Hepatocyte (in vitro differentiated cells): ENCODE measurements around the gene KIAA0753. TPM values are rescaled to one million over a fixed set of nuclear protein-coding genes. Genes with fewer than 3 reads are reported as not detected.
A peak's percentile ranks its signal among the peaks of the same experiment; 100 is the strongest.

Experiments
- DNase-seq: peaks from one replicate; pipeline ENCODE4 v3.0.0-alpha.2; 2016; ENCODE audit warnings: low spot score
- H2AFZ ChIP-seq: fragments of 200-600 bp; sonication (generic); 2 replicates; pipeline ENCODE4 v1.6.0; 2016; ENCODE audit warnings: antibody characterized with exemption, mild to moderate bottlenecking
- H3K27ac ChIP-seq: fragments of 200-600 bp; sonication (generic); 2 replicates; pipeline ENCODE4 v1.5.1; 2016; ENCODE audit warnings: mild to moderate bottlenecking
- H3K27me3 ChIP-seq: fragments of 200-600 bp; sonication (generic); 2 replicates; pipeline ENCODE4 v1.6.1; 2016
- H3K36me3 ChIP-seq: fragments of 200-600 bp; sonication (generic); replicated peaks from 2 replicates; pipeline ENCODE4 v1.5.1; 2016; ENCODE audit warnings: low read depth; ENCODE audit not compliant: insufficient read depth
- H3K4me1 ChIP-seq: fragments of 200-600 bp; sonication (generic); 2 replicates; pipeline ENCODE4 v1.5.1; 2016; ENCODE audit warnings: mild to moderate bottlenecking, moderate library complexity; ENCODE audit not compliant: insufficient read depth
- H3K4me2 ChIP-seq: fragments of 200-600 bp; sonication (generic); 2 replicates; pipeline ENCODE4 v1.6.0; 2016
- H3K4me3 ChIP-seq: fragments of 200-600 bp; sonication (generic); 2 replicates; pipeline ENCODE4 v1.5.1; 2016; ENCODE audit warnings: mild to moderate bottlenecking
- H3K79me2 ChIP-seq: fragments of 200-600 bp; sonication (generic); 2 replicates; pipeline ENCODE4 v1.6.0; 2017; ENCODE audit warnings: mild to moderate bottlenecking
- H3K9me2 ChIP-seq: fragments of 200-600 bp; sonication (generic); replicated peaks from 2 replicates; pipeline ENCODE4 v1.6.0; 2017; ENCODE audit warnings: mild to moderate bottlenecking; ENCODE audit not compliant: insufficient read depth
- H3K9me3 ChIP-seq: fragments of 200-600 bp; sonication (generic); 2 replicates; pipeline ENCODE4 v1.5.1; 2016; ENCODE audit warnings: low read depth, mild to moderate bottlenecking
- H4K20me1 ChIP-seq: fragments of 200-600 bp; sonication (generic); 2 replicates; pipeline ENCODE4 v1.6.0; 2016; ENCODE audit warnings: mild to moderate bottlenecking; ENCODE audit not compliant: insufficient read depth, poor library complexity, severe bottlenecking
- EZH2 ChIP-seq: fragments of 200-600 bp; sonication (generic); IDR thresholded peaks from 2 replicates; pipeline ENCODE4 v1.6.1; 2016; ENCODE audit warnings: antibody characterized with exemption, mild to moderate bottlenecking, borderline replicate concordance
- EZH2phosphoT487 ChIP-seq: fragments of 200-600 bp; sonication (generic); IDR thresholded peaks from one replicate; pipeline ENCODE4 v1.6.1; 2018; ENCODE audit warnings: antibody characterized with exemption, mild to moderate bottlenecking, low read depth, moderate library complexity; ENCODE audit not compliant: unreplicated experiment, severe bottlenecking
- WGBS: methylation state at CpG from one replicate; pipeline ENCODE4 v1.1.6; 2016; ENCODE audit warnings: low lambda C conversion rate; ENCODE audit errors: missing lambda C conversion rate; 5-methylcytosine and 5-hydroxymethylcytosine counted together
- polyA plus RNA-seq: library from polyadenylated mRNA; unstranded; fragments of >200 nt; fragmentation: Nextera tagmentation; extraction: Ambion mirVana; gene quantifications from 2 replicates; pipeline ENCODE4 v1.2.1, GENCODE V29; 2016
- total RNA-seq: library from RNA; depleted of rRNA; stranded (reverse); fragments of >200 nt; gene quantifications from 2 replicates; pipeline ENCODE4 v1.2.3, GENCODE V29; 2014
- TF ChIP-seq, protein P1 (sequence below): fragments of 200-600 bp; sonication (generic); IDR thresholded peaks from 2 replicates; pipeline ENCODE4 v1.5.1; 2016; ENCODE audit warnings: antibody characterized with exemption, mild to moderate bottlenecking; ENCODE audit not compliant: poor library complexity

KIAA0753 gene
- total and polyA plus RNA-seq, 2 experiments from 2014 or later, result 6.0 to 12.0 TPM

DNA sequence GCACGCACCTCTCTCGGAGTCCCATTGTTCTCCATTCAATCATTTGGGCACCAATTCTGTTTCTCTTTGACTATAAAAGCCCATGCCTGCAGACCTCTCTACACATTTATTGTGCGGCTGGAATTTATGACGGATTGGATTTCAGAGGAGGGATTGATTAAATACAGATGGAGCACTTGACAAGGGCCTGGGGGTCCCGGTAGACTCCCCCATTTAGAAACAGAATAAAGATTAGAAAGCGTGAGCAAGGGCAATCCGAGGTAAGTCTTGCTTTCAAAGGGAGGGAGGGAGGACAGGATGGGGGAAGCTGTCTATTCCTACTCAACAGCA lies 69.1 kb downstream of the KIAA0753 start:
- Histone ChIP-seq H3K9me3 (no peaks in the 10 kb centered on the region), H3K27ac (peak overlapping the region; percentile 89), H3K27me3 (no peaks in the 10 kb centered on the region), H3K4me3 (no peak overlapping the region), H3K9me2 (no peaks in the 10 kb centered on the region), H3K79me2 (no peaks in the 10 kb centered on the region), H2AFZ (no peak overlapping the region), H3K36me3 (no peaks in the 10 kb centered on the region), H4K20me1 (no peaks in the 10 kb centered on the region), H3K4me1 (peaks cover 21% of the 10 kb centered on the region), H3K4me2 (peak overlapping the region; percentile 25)
- 46% methylated on average over 7 of the region's 7 CpGs for WGBS
- no peak for TF ChIP-seq EZH2
- no peak for TF ChIP-seq EZH2phosphoT487
- TF ChIP-seq, protein P1, sequence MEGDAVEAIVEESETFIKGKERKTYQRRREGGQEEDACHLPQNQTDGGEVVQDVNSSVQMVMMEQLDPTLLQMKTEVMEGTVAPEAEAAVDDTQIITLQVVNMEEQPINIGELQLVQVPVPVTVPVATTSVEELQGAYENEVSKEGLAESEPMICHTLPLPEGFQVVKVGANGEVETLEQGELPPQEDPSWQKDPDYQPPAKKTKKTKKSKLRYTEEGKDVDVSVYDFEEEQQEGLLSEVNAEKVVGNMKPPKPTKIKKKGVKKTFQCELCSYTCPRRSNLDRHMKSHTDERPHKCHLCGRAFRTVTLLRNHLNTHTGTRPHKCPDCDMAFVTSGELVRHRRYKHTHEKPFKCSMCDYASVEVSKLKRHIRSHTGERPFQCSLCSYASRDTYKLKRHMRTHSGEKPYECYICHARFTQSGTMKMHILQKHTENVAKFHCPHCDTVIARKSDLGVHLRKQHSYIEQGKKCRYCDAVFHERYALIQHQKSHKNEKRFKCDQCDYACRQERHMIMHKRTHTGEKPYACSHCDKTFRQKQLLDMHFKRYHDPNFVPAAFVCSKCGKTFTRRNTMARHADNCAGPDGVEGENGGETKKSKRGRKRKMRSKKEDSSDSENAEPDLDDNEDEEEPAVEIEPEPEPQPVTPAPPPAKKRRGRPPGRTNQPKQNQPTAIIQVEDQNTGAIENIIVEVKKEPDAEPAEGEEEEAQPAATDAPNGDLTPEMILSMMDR, result no peak
- no peak for DNase-seq

DNA sequence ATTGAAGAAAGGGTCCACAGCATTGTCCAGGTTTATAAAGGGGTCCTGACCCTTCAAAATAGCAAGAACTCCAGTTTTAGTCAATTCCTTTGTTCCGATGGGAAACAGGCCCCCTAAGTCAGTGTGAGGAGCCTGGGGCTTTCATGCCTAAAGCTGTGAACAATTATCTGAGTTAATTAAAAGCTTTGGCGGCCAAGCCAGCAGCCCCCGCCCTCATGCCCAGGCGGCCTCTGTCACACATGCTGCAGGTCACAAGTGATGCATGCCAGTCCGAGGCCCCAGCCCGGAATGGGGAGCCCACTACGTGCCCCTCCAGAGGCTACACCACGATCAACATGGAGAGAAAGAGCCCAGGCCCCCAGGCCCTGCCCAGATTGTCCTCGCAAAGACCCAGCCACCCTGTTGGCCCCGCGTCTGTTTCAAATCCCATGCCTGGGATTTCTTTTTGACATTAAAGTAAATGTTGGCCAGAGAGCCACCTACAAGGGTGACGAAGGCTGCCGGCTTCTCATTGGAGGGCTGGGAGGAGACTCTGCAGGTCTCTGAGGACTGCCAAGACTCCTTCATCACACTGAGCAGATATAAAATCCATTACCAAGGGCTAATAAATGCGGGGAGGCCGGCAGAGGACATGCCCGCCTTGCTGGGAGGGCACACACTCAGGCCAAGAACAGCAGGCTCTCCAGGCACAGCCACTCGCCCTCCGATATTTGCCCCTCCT lies 69.6 kb downstream of the KIAA0753 start:
- Histone ChIP-seq H3K27ac (peak overlapping the region; percentile 89), H3K79me2 (no peaks in the 10 kb centered on the region), H4K20me1 (no peaks in the 10 kb centered on the region), H3K27me3 (no peaks in the 10 kb centered on the region), H3K4me3 (no peak overlapping the region), H3K9me3 (no peaks in the 10 kb centered on the region), H2AFZ (no peak overlapping the region), H3K36me3 (no peaks in the 10 kb centered on the region), H3K9me2 (no peaks in the 10 kb centered on the region), H3K4me2 (peak overlapping the region; percentile 25), H3K4me1 (peaks cover 21% of the 10 kb centered on the region)
- DNase-seq, result no peak
- WGBS, result 54% methylated on average over 16 of the region's 18 CpGs
- TF ChIP-seq EZH2phosphoT487, result no peak
- no peak for TF ChIP-seq EZH2
- TF ChIP-seq, protein P1, result no peak

GRCh38 chr17:6569370-6570285 lies 70.9 kb downstream of the KIAA0753 start:
- Histone ChIP-seq H3K27ac (peak overlapping the region; percentile 33), H3K4me2 (no peak overlapping the region)

More at GRCh38 chr17:6569370-6570285, 70.9 kb downstream of the KIAA0753 start:
- Histone ChIP-seq H3K79me2 (no peaks in the 10 kb centered on the region), H3K9me2 (no peaks in the 10 kb centered on the region), H2AFZ (no peak overlapping the region), H3K36me3 (no peaks in the 10 kb centered on the region), H3K9me3 (no peaks in the 10 kb centered on the region), H3K27me3 (no peaks in the 10 kb centered on the region), H3K4me3 (no peak overlapping the region), H3K4me1 (peaks cover 21% of the 10 kb centered on the region), H4K20me1 (no peaks in the 10 kb centered on the region)
- no peak for DNase-seq
- TF ChIP-seq, protein P1, result no peak
- TF ChIP-seq EZH2phosphoT487, result no peak
- TF ChIP-seq EZH2, result no peak
- 80% methylated on average over 10 of the region's 10 CpGs for WGBS
